ENCODE data around the gene CDH12.
"Not testable (repeated sequence)": the region's sequence is repeated elsewhere in the genome, so short reads cannot be mapped to it uniquely, and the experiment has no call there.

- TF ChIP-seq, protein P1, sequence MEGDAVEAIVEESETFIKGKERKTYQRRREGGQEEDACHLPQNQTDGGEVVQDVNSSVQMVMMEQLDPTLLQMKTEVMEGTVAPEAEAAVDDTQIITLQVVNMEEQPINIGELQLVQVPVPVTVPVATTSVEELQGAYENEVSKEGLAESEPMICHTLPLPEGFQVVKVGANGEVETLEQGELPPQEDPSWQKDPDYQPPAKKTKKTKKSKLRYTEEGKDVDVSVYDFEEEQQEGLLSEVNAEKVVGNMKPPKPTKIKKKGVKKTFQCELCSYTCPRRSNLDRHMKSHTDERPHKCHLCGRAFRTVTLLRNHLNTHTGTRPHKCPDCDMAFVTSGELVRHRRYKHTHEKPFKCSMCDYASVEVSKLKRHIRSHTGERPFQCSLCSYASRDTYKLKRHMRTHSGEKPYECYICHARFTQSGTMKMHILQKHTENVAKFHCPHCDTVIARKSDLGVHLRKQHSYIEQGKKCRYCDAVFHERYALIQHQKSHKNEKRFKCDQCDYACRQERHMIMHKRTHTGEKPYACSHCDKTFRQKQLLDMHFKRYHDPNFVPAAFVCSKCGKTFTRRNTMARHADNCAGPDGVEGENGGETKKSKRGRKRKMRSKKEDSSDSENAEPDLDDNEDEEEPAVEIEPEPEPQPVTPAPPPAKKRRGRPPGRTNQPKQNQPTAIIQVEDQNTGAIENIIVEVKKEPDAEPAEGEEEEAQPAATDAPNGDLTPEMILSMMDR (IDR thresholded peaks at IDR 0.05; ENCODE audit: extremely low read depth in 1 of 2, insufficient read depth in 1 of 2, low read depth in 1 of 2, low read length in 2 of 2), result not testable (repeated sequence)
- not testable (repeated sequence) for TF ChIP-seq EZH2 (IDR thresholded peaks at IDR 0.05; ENCODE audit: borderline replicate concordance, low read depth, low read length, severe bottlenecking); POLR2A (IDR thresholded peaks at IDR 0.05; ENCODE audit: low read depth, low read length); FOS (IDR thresholded peaks at IDR 0.05; ENCODE audit: borderline replicate concordance, insufficient read depth, low read length); POLR2AphosphoS5 (IDR thresholded peaks at IDR 0.05; ENCODE audit: insufficient read depth, low read depth, low read length); MAX (IDR thresholded peaks at IDR 0.05; ENCODE audit: insufficient read depth, insufficient read length); GATA2 (IDR thresholded peaks at IDR 0.05; ENCODE audit: insufficient read depth, insufficient read length, low read depth, low read length); JUN (IDR thresholded peaks at IDR 0.05; ENCODE audit: borderline replicate concordance, insufficient read depth, insufficient read length, low read depth)
Measured at GRCh38 chr5:22774214-22774613, 78.9 kb downstream of the CDH12 start.

All from endothelial cell of umbilical vein (primary cell).